GM12878 (cell line): Measurements from ENCODE around the gene JPH4. TPM values are rescaled to one million over a fixed set of nuclear protein-coding genes. Genes with fewer than 3 reads are reported as not detected.

Source experiments
- ATAC-seq: fragments of 200-7000 bp; cut with Tn5 transposase; 3 replicates; pipeline ENCODE4 v1.9.1; 2020; ENCODE audit warnings: mild to moderate bottlenecking, moderate library complexity
- BruUV-seq: library from RNA; stranded (reverse); fragments of 400-500 nt; replicated peaks from 2 replicates; lab custom pipeline; 2021; lab: Mats Ljungman, UMichigan
- CTCF ChIA-PET: fragments of 300-600 bp; sonication (Branson Sonifier 250); formaldehyde crosslinking; extraction: SDS; loops from one replicate; lab custom pipeline; 2021; ENCODE audit warnings: inconsistent platforms; lab: Yijun Ruan, JAX
- POLR2A ChIA-PET: fragments of 350-600 bp; formaldehyde crosslinking; extraction: SDS; loops from one replicate; lab custom pipeline; 2021; ENCODE audit warnings: inconsistent platforms; lab: Charles Lee
- RAD21 ChIA-PET: fragments of 300-600 bp; sonication (Branson Sonifier 250); formaldehyde crosslinking; loops from one replicate; lab custom pipeline; 2023; ENCODE audit warnings: antibody characterized with exemption; ENCODE audit not compliant: unreplicated experiment; lab: Charles Lee
- SMC1A ChIA-PET: fragments of 300-600 bp; sonication (Branson Sonifier 250); formaldehyde crosslinking; loops from one replicate; lab custom pipeline; 2023; ENCODE audit not compliant: unreplicated experiment, uncharacterized antibody; lab: Charles Lee
- DNase-seq: peaks from one replicate; pipeline ENCODE4 v3.0.0-alpha.2; 2011; ENCODE audit warnings: low read depth, low spot score
- FAIRE-seq: peaks from 3 replicates; lab custom pipeline; 2011; peaks lifted over from hg19 to GRCh38; lab: Jason Lieb, UNC
- H2AFZ ChIP-seq: 2 replicates; pipeline ENCODE4 v1.6.0; 2011; ENCODE audit warnings: low read depth, low read length, control low read depth; ENCODE audit not compliant: control insufficient read depth
- H3K27ac ChIP-seq: 2 replicates; pipeline ENCODE4 v1.5.1; 2011; ENCODE audit warnings: control low read depth; ENCODE audit not compliant: control insufficient read depth, insufficient read depth
- H3K27me3 ChIP-seq, 2 experiments: replicated peaks in 1 of 2; 2 replicates each; pipeline versions ENCODE4 v1.6.0 to v1.6.1; 2011; ENCODE audit warnings: low read length in 1 of 2; ENCODE audit not compliant: control insufficient read depth in 2 of 2, insufficient read depth in 2 of 2
- H3K36me3 ChIP-seq, 2 experiments: 2 replicates each; pipeline ENCODE4 v1.5.1; 2011; ENCODE audit warnings: low read length in 1 of 2; ENCODE audit not compliant: control insufficient read depth in 2 of 2, insufficient read depth in 2 of 2
- H3K4me1 ChIP-seq: 2 replicates; pipeline ENCODE4 v1.6.1; 2011; ENCODE audit warnings: mild to moderate bottlenecking, low read length, moderate library complexity, mixed read lengths; ENCODE audit not compliant: control insufficient read depth, insufficient read depth
- H3K4me2 ChIP-seq: 2 replicates; pipeline ENCODE4 v1.6.0; 2011; ENCODE audit warnings: control low read depth; ENCODE audit not compliant: control insufficient read depth, insufficient read depth
- H3K4me3 ChIP-seq: fragments of 200-600 bp; sonication (generic); 2 replicates; pipeline ENCODE4 v1.5.1; 2016
- H3K79me2 ChIP-seq: 2 replicates; pipeline ENCODE4 v1.6.0; 2011; ENCODE audit warnings: low read length; ENCODE audit not compliant: control insufficient read depth, insufficient read depth
- H3K9ac ChIP-seq: 2 replicates; pipeline ENCODE4 v1.8.0; 2011; ENCODE audit warnings: low read length, control low read depth, mixed read lengths; ENCODE audit not compliant: control insufficient read depth, insufficient read depth
- H3K9me3 ChIP-seq: replicated peaks from 3 replicates; pipeline ENCODE4 v1.5.1; 2011; ENCODE audit warnings: mild to moderate bottlenecking, low read length; ENCODE audit not compliant: control insufficient read depth, insufficient read depth
- H4K20me1 ChIP-seq: 2 replicates; pipeline ENCODE4 v1.6.0; 2011; ENCODE audit not compliant: control insufficient read depth, insufficient read depth
- ATF3 ChIP-seq: IDR thresholded peaks from 2 replicates; pipeline ENCODE4 v1.6.1; 2011; ENCODE audit warnings: low read depth, mild to moderate bottlenecking, low read length, moderate library complexity, borderline replicate concordance; ENCODE audit errors: extremely low read depth
- BRCA1 ChIP-seq: IDR thresholded peaks from 2 replicates; pipeline ENCODE4 v1.6.1; 2011; ENCODE audit warnings: low read depth, low read length, improper control_type of control experiment
- CBFB ChIP-seq: IDR thresholded peaks from 2 replicates; pipeline ENCODE4 v1.6.1; 2016; ENCODE audit warnings: antibody characterized with exemption, low read depth
- CBX5 ChIP-seq: sonication (generic); IDR thresholded peaks from 2 replicates; pipeline ENCODE4 v1.6.1; 2016; ENCODE audit warnings: low read depth, moderate library complexity, mild to moderate bottlenecking, inconsistent platforms
- CEBPB ChIP-seq, 2 experiments: fragments of 150-350 bp in 1 of 2; IDR thresholded peaks; 2 replicates each; pipeline ENCODE4 v1.6.1; 2012 to 2014; ENCODE audit warnings: low read depth in 2 of 2, low read length in 2 of 2, borderline replicate concordance in 1 of 2, inconsistent platforms in 1 of 2
- CHD4 ChIP-seq: fragments of 200-600 bp; sonication (generic); IDR thresholded peaks from 2 replicates; pipeline ENCODE4 v1.6.1; 2016; ENCODE audit warnings: mild to moderate bottlenecking
- MLLT1 ChIP-seq: fragments of 450-650 bp; IDR thresholded peaks from 2 replicates; pipeline ENCODE4 v1.6.1; 2016; ENCODE audit warnings: mild to moderate bottlenecking
- MTA2 ChIP-seq: fragments of 450-650 bp; IDR thresholded peaks from 2 replicates; pipeline ENCODE4 v1.6.1; 2016; ENCODE audit warnings: low read depth, mild to moderate bottlenecking, moderate library complexity
- ZNF207 ChIP-seq: fragments of 450-650 bp; IDR thresholded peaks from 2 replicates; pipeline ENCODE4 v1.6.1; 2014; ENCODE audit warnings: antibody characterized with exemption, mild to moderate bottlenecking, borderline replicate concordance
- WGBS: methylation state at CpG from one replicate; pipeline ENCODE4 v1.1.6; 2016; ENCODE audit warnings: low lambda C conversion rate; ENCODE audit not compliant: insufficient replicate concordance, insufficient coverage; ENCODE audit errors: missing lambda C conversion rate; 5-methylcytosine and 5-hydroxymethylcytosine counted together
- in situ Hi-C: fragments of 300-500 bp; cut with MboI; formaldehyde crosslinking; loops from 9 replicates; pipeline ENCODE4 v1.14.3; 2018; ENCODE audit warnings: mixed read lengths
- intact Hi-C: fragments of 100-400 bp; cut with micrococcal nuclease; formaldehyde crosslinking; loops from one replicate; pipeline ENCODE4 v1.14.2; 2022; ENCODE audit not compliant: unreplicated experiment
- polyA plus RNA-seq, 11 experiments: library from polyadenylated mRNA; depleted of rRNA in 4 of 11; unstranded in 6 of 11; stranded (reverse) in 5 of 11; fragments of >200 nt; fragmentation: Nextera tagmentation in 4 of 11; fragmentation: Illumina TruSeq in 1 of 11; extraction: Ambion mirVana in 4 of 11; extraction: Trizol in 1 of 11; gene quantifications; 1 replicate in 1 of 11; 2 replicates in 10 of 11; pipeline versions ENCODE4 v1.2.1 to v1.2.3, GENCODE V29; 2011 to 2016; ENCODE audit warnings: inconsistent platforms in 2 of 11, missing spikeins in 2 of 11, low read depth in 1 of 11
- total RNA-seq, 4 experiments: library from RNA; depleted of rRNA in 3 of 4; stranded (reverse); fragments of >200 nt in 3 of 4; fragmentation: Illumina TruSeq in 1 of 4; extraction: Trizol in 1 of 4; gene quantifications; 2 replicates each; pipeline versions ENCODE4 v1.2.1 to v1.2.3, GENCODE V29; 2013 to 2021

JPH4 gene
- total and polyA plus RNA-seq, 10 of the 15 experiments (the other 5 are each of a cell fraction or from before 2014, with no cell fraction given), result 0.48 to 10.3 (median 3.8) TPM

- Histone ChIP-seq H3K27ac (peak overlapping the region; percentile 92), H4K20me1 (no peaks in the 10 kb centered on the region), H3K4me1 (peaks cover 58% of the 10 kb centered on the region), H3K4me3 (no peak overlapping the region), H3K9me3 (peaks cover 3% of the 10 kb centered on the region; the same call in 1 of the 3 replicates), H3K9ac (no peak overlapping the region), H2AFZ (no peak overlapping the region), H3K4me2 (peak overlapping the region; percentile 19; the same call in 1 of the 2 replicates), H3K79me2 (no peaks in the 10 kb centered on the region), H3K27me3 (no peaks in the 10 kb centered on the region), H3K36me3 (no peaks in the 10 kb centered on the region)
- SMC1A ChIA-PET, result interaction anchor here (1.8 to 3.0 kb wide), 3 partner anchors 13 to 27 kb away, joined by 4 to 21 read pairs (median 14); no protein-coding TSS in a partner anchor
- FAIRE-seq, result no peak
- in situ Hi-C loops (no loop called here), intact Hi-C loops (no loop called here)
- no TSS peak for BruUV-seq
- ATAC-seq, result no peak
- POLR2A ChIA-PET, result no interaction called here
- 96% methylated on average over 3 of the region's 3 CpGs for WGBS
- RAD21 ChIA-PET, result interaction anchor here (0.5 to 3.3 kb wide), 2 partner anchors 27 to 1090 kb away, joined by 3 to 35 read pairs; no protein-coding TSS in a partner anchor
- CTCF ChIA-PET, result interaction anchor here (0.9 to 4.5 kb wide), 5 partner anchors 15 to 693 kb away, joined by 3 to 51 read pairs (median 3); no protein-coding TSS in a partner anchor
- DNase-seq, result no peak
- TF ChIP-seq ATF3 (no peak), CBFB (no peak), MTA2 (no peak), CEBPB (IDR thresholded peaks at IDR 0.05; ENCODE audit: borderline replicate concordance in 1 of 2, low read depth in 2 of 2, low read length in 2 of 2) (no peak), CBX5 (no peak), MLLT1 (no peak), ZNF207 (no peak), BRCA1 (no peak), CHD4 (no peak)
Observed at GRCh38 chr14:23604675-23605170, 26.1 kb upstream of the JPH4 start.
